Sigmoid colon (tissue), 7 donors: Measurements from ENCODE around the gene KIF4A. TPM values are rescaled to one million over a fixed set of nuclear protein-coding genes. Genes with fewer than 3 reads are reported as not detected.

Experiments used
- DNase-seq: peaks from one replicate; pipeline ENCODE4 v3.0.0-alpha.2; 2019
- H3K27ac ChIP-seq, 4 donors: fragments of 200-600 bp; sonication (generic); one replicate each; pipeline ENCODE4 v1.5.1; 2016 to 2019; ENCODE audit warnings: mild to moderate bottlenecking in 1 of 4
- H3K27me3 ChIP-seq, 3 donors: fragments of 200-600 bp; sonication (generic); one replicate each; pipeline ENCODE4 v1.5.1; 2019; ENCODE audit warnings: mild to moderate bottlenecking in 1 of 3
- H3K36me3 ChIP-seq, 4 donors: fragments of 200-600 bp; sonication (generic); one replicate each; pipeline ENCODE4 v1.5.1; 2016 to 2019
- H3K4me1 ChIP-seq, 4 donors: fragments of 200-600 bp; sonication (generic); one replicate each; pipeline ENCODE4 v1.5.1; 2017 to 2019
- H3K4me3 ChIP-seq, 4 donors: fragments of 200-600 bp; sonication (generic); one replicate each; pipeline ENCODE4 v1.5.1; 2017 to 2019; ENCODE audit warnings: mild to moderate bottlenecking in 2 of 4, moderate library complexity in 1 of 4
- H3K9me3 ChIP-seq, 4 donors: fragments of 200-600 bp in 3 of 4; sonication (generic) in 3 of 4; one replicate each; pipeline versions ENCODE4 v1.5.1 to v1.6.1; 2013 to 2019
- CTCF ChIP-seq, 4 experiments: fragments of 450-650 bp in 3 of 4; fragments of 200-600 bp in 1 of 4; IDR thresholded peaks; one replicate each; pipeline ENCODE4 v1.5.1; 2016 to 2019; ENCODE audit warnings: antibody characterized with exemption in 4 of 4, mild to moderate bottlenecking in 3 of 4, moderate library complexity in 2 of 4
- EP300 ChIP-seq, 4 donors: sonication (generic); formaldehyde crosslinking; IDR thresholded peaks; one replicate each; pipeline ENCODE4 v1.6.1; 2017; ENCODE audit warnings: antibody characterized with exemption in 4 of 4
- POLR2A ChIP-seq, 2 donors: fragments of 450-650 bp; IDR thresholded peaks; one replicate each; pipeline ENCODE4 v1.6.1; 2016; ENCODE audit warnings: antibody characterized with exemption in 2 of 2, mild to moderate bottlenecking in 2 of 2, moderate library complexity in 2 of 2
- POLR2AphosphoS5 ChIP-seq, 4 donors: sonication (generic); formaldehyde crosslinking; IDR thresholded peaks; one replicate each; pipeline ENCODE4 v1.6.1; 2017; ENCODE audit warnings: antibody characterized with exemption in 4 of 4
- WGBS, 2 donors: extraction: QIAGEN DNeasy Blood & Tissue Kit; methylation state at CpG; one replicate each; pipeline ENCODE4 v1.1.7; 2013; 5-methylcytosine and 5-hydroxymethylcytosine counted together
- intact Hi-C: fragments of 100-400 bp; cut with DNase I; formaldehyde crosslinking; loops from one replicate; pipeline ENCODE4 v1.15.1; 2023
- polyA plus RNA-seq, 3 donors: library from polyadenylated mRNA; stranded (reverse); fragments of 200-250 nt; gene quantifications; one replicate each; pipeline ENCODE4 v1.2.3, GENCODE V29; 2013
- total RNA-seq, 4 donors: library from RNA; depleted of rRNA; stranded (reverse); fragments of >200 nt; gene quantifications; one replicate each; pipeline ENCODE4 v1.1.0, GENCODE V29; 2016
- donor health status: healthy with polysubstance abuse.
- donor health status: Bipolar disorder and iron deficiency.
- donor health status: healthy.

The KIF4A gene
- total and polyA plus RNA-seq, 7 donors, result 0.16 to 5.5 (median 0.55) TPM

- H3K9me3 ChIP-seq, result no peaks in the 10 kb centered on the region
- DNase-seq, result no peak
- TF ChIP-seq EP300 (IDR thresholded peaks at IDR 0.05) (no peak), POLR2AphosphoS5 (IDR thresholded peaks at IDR 0.05) (no peak), CTCF (IDR thresholded peaks at IDR 0.05) (no peak), POLR2A (IDR thresholded peaks at IDR 0.05) (no peak)
- no peak within 1 kb of the TSS for H3K27ac ChIP-seq
- intact Hi-C loops, result no loop called here
- peaks cover 7 to 17% (median 9%) of the 10 kb centered on the region in 3 donors for H3K27me3 ChIP-seq
- no peaks in the 10 kb centered on the region for H3K36me3 ChIP-seq
- H3K4me3 ChIP-seq, result peak within 1 kb of the TSS in 3 of 4 donors; percentile 7 to 32 (median 21)
- WGBS, 2 donors, result 8 to 10% methylated on average over 21 of the region's 21 CpGs
- peaks cover 0 to 8% (median 5%) of the 10 kb centered on the region in 4 donors for H3K4me1 ChIP-seq
Measured at GRCh38 chrX:70444326-70444945, 154.5 kb downstream of the KIF4A start, which contains the start of gene DLG3. DLG3 (plus strand) TSS chrX:70444835; CDS start chrX:70445202, 367 bp downstream.

DNA sequence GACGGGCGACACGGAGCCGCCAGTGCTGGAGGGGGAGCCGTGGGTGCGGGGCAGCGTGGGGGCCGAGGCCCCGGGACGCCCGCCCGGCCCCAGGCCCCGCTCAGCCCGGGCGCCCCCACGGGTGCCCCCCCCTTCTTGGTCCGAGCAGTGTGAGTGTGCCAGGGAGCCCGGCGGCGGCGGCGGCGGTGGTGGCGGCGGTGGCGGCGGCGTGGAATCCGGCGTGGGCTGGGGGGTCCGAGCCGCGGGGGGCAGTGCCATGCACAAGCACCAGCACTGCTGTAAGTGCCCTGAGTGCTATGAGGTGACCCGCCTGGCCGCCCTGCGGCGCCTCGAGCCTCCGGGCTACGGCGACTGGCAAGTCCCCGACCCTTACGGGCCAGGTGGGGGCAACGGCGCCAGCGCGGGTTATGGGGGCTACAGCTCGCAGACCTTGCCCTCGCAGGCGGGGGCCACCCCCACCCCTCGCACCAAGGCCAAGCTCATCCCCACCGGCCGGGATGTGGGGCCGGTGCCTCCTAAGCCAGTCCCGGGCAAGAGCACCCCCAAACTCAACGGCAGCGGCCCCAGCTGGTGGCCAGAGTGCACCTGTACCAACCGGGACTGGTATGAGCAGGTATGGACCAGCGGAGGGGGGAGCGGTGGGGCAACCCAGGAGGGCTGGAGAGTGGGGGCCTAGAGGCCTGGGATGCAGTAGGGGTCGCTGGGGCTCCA lies 155.2 kb downstream of the KIF4A start:
- H3K27ac ChIP-seq, result no peak overlapping the region
- whole genome bisulfite sequencing, 2 donors, result 4% methylated on average over 61 of the region's 61 CpGs
- no peaks in the 10 kb centered on the region for H3K9me3 ChIP-seq
- peaks cover 7 to 17% (median 9%) of the 10 kb centered on the region in 3 donors for H3K27me3 ChIP-seq
- no peak for DNase-seq
- H3K36me3 ChIP-seq, result no peaks in the 10 kb centered on the region
- peaks cover 0 to 8% (median 5%) of the 10 kb centered on the region in 4 donors for H3K4me1 ChIP-seq
- intact Hi-C loops, result no loop called here
- peak overlapping the region in 3 of 4 donors; percentile 7 to 32 (median 21) for H3K4me3 ChIP-seq
- no peak for TF ChIP-seq POLR2A (IDR thresholded peaks at IDR 0.05)
- no peak for TF ChIP-seq CTCF (IDR thresholded peaks at IDR 0.05)
- TF ChIP-seq POLR2AphosphoS5 (IDR thresholded peaks at IDR 0.05), result no peak

DNA sequence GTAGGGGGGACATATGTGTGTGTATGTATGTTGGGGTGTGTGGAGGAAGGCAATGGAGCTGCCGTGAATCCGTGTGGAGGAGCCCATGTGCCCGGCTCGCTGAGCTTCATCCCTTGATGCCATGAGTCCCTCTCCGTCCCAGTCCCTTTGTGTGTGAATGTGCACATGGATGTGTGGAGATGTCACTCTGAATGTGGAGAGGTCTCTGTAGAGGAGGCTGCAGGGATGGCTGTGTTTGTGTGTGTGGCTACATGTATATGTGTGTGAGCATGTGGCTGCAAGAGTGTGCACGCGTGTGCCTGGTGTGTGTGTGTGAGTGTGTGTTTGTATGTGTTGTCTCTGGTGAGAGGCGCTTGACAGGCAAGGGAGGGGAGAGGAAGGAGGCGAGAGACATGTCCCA lies 156.0 kb downstream of the KIF4A start:
- no peak for TF ChIP-seq POLR2AphosphoS5 (IDR thresholded peaks at IDR 0.05)
- no peak for TF ChIP-seq CTCF (IDR thresholded peaks at IDR 0.05)
- TF ChIP-seq EP300 (IDR thresholded peaks at IDR 0.05), result no peak
- TF ChIP-seq POLR2A (IDR thresholded peaks at IDR 0.05), result no peak
- intact Hi-C loops, result no loop called here
- 72 to 82% methylated on average over 9 of the region's 9 CpGs for WGBS, 2 donors

DNA sequence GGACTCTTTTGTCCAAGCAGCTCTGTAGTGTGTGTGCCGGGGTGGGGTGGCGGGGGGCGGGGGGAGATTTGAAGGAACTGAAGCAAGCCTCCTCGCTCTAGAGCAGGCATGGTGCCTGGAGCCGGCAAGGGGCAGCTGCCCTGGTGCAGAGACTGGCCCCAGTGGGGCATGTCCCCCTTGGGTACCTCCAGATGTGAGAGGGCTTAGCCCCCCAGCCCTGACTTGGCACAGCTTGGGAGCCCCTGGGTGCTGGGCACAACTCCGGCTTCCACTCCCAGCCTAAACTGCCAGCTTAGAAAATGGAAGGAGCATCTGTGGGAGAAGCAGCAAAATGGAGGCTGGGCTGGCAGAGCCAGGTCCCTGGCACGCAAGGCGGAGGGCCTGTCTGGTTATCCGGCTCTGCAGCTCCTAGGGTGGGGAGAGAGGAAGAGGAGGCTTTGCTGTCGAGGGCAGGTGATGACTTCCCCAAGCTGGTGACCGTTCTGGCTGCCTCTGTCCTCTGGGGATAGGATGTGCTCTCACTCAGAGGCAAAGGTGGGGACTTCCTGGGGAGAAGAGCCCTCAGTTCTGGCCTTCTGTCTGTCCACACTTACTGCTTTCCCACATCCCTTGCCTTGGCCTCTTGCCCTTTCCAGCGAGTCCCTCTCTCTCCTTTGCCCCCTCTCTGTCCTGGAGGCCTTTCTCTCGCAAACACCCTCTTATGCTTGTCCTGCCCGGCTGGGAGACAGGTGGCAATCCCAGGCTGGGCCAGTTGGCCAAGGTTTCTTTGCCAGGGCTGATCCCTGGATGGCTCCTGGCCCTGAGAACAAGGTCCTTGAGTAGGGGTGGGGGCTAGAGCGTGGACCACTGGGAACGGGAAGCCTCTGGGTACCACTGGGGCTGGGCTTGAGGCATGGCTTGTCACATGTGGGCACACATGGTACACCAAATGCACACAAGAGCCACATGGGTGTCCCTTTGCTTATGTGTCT lies 156.8 kb downstream of the KIF4A start:
- intact Hi-C loops, result no loop called here
- no peaks in the 10 kb centered on the region for H3K36me3 ChIP-seq
- no peak for DNase-seq
- no peak for TF ChIP-seq POLR2A (IDR thresholded peaks at IDR 0.05)
- no peak for TF ChIP-seq POLR2AphosphoS5 (IDR thresholded peaks at IDR 0.05)
- TF ChIP-seq CTCF (IDR thresholded peaks at IDR 0.05), result no peak
- TF ChIP-seq EP300 (IDR thresholded peaks at IDR 0.05), result no peak
- H3K9me3 ChIP-seq, result no peaks in the 10 kb centered on the region
- H3K4me1 ChIP-seq, result peaks cover 0 to 8% (median 5%) of the 10 kb centered on the region in 4 donors
- H3K4me3 ChIP-seq, result no peak overlapping the region
- H3K27ac ChIP-seq, result no peak overlapping the region
- WGBS, 2 donors, result 79 to 86% methylated on average over 16 of the region's 16 CpGs
- H3K27me3 ChIP-seq, result peaks cover 7 to 17% (median 9%) of the 10 kb centered on the region in 3 donors

More for the DNA sequence above, 156.0 kb downstream of the KIF4A start:
- H3K27me3 ChIP-seq, result peaks cover 7 to 17% (median 9%) of the 10 kb centered on the region in 3 donors
- H3K4me1 ChIP-seq, result peaks cover 0 to 8% (median 5%) of the 10 kb centered on the region in 4 donors
- no peak overlapping the region for H3K4me3 ChIP-seq
- no peak overlapping the region for H3K27ac ChIP-seq
- no peaks in the 10 kb centered on the region for H3K36me3 ChIP-seq
- no peaks in the 10 kb centered on the region for H3K9me3 ChIP-seq
- DNase-seq, result no peak
